Measurements from ENCODE around the gene KRTAP5-1.
"Not testable (repeated sequence)": the region's sequence is repeated elsewhere in the genome, so short reads cannot be mapped to it uniquely, and the experiment has no call there.

Gene KRTAP5-1

GRCh38 chr11:1604181-1604580 is 19.1 kb upstream of the KRTAP5-1 start:
- in situ Hi-C loops (cut with HindIII; ENCODE audit: low sequenced_read_pairs), result no loop called here

GRCh38 chr11:1603629-1604028 is 18.5 kb upstream of the KRTAP5-1 start:
- in situ Hi-C loops (cut with HindIII; ENCODE audit: low sequenced_read_pairs), result no loop called here

- in situ Hi-C loops (cut with HindIII; ENCODE audit: low sequenced_read_pairs), result not testable (repeated sequence)
Measured at GRCh38 chr11:1601663-1602062, 16.6 kb upstream of the KRTAP5-1 start.

- in situ Hi-C loops (cut with HindIII; ENCODE audit: low sequenced_read_pairs), result no loop called here
Measured at GRCh38 chr11:1600626-1601025, 15.5 kb upstream of the KRTAP5-1 start.

GRCh38 chr11:1598816-1599215 is 13.7 kb upstream of the KRTAP5-1 start:
- in situ Hi-C loops (cut with HindIII; ENCODE audit: low sequenced_read_pairs), result no loop called here

GRCh38 chr11:1598406-1598805 is 13.3 kb upstream of the KRTAP5-1 start:
- in situ Hi-C loops (cut with HindIII; ENCODE audit: low sequenced_read_pairs), result not testable (repeated sequence)

GRCh38 chr11:1597994-1598380 is 12.9 kb upstream of the KRTAP5-1 start, which contains the start of gene KRTAP5-2:
KRTAP5-2 (minus strand) TSS chr11:1598294; CDS start chr11:1598250, 44 bp downstream.
- in situ Hi-C loops (cut with HindIII; ENCODE audit: low sequenced_read_pairs), result no loop called here

GRCh38 chr11:1597331-1597993 is 12.4 kb upstream of the KRTAP5-1 start:
- in situ Hi-C loops (cut with HindIII; ENCODE audit: low sequenced_read_pairs), result no loop called here

GRCh38 chr11:1596576-1597121 is 11.6 kb upstream of the KRTAP5-1 start:
- in situ Hi-C loops (cut with HindIII; ENCODE audit: low sequenced_read_pairs), result not testable (repeated sequence)

GRCh38 chr11:1595994-1596575 is 11.0 kb upstream of the KRTAP5-1 start:
- in situ Hi-C loops (cut with HindIII; ENCODE audit: low sequenced_read_pairs), result not testable (repeated sequence)

- in situ Hi-C loops (cut with HindIII; ENCODE audit: low sequenced_read_pairs), result no loop called here
Measured at GRCh38 chr11:1592628-1593027, 7.5 kb upstream of the KRTAP5-1 start.

GRCh38 chr11:1589996-1590395 is 4.9 kb upstream of the KRTAP5-1 start:
- in situ Hi-C loops (cut with HindIII; ENCODE audit: low sequenced_read_pairs), result no loop called here

- in situ Hi-C loops (cut with HindIII; ENCODE audit: low sequenced_read_pairs), result not testable (repeated sequence)
Measured at GRCh38 chr11:1589191-1589963, 4.3 kb upstream of the KRTAP5-1 start.

GRCh38 chr11:1586699-1587098 is 1.6 kb upstream of the KRTAP5-1 start:
- in situ Hi-C loops (cut with HindIII; ENCODE audit: low sequenced_read_pairs), result no loop called here

- in situ Hi-C loops (cut with HindIII; ENCODE audit: low sequenced_read_pairs), result not testable (repeated sequence)
Measured at GRCh38 chr11:1582909-1583308, 2.2 kb downstream of the KRTAP5-1 start.

GRCh38 chr11:1581976-1582375 is 3.1 kb downstream of the KRTAP5-1 start:
- in situ Hi-C loops (cut with HindIII; ENCODE audit: low sequenced_read_pairs), result no loop called here

GRCh38 chr11:1576825-1577224 is 8.3 kb downstream of the KRTAP5-1 start:
- in situ Hi-C loops (cut with HindIII; ENCODE audit: low sequenced_read_pairs), result no loop called here

- in situ Hi-C loops (cut with HindIII; ENCODE audit: low sequenced_read_pairs), result not testable (repeated sequence)
Measured at GRCh38 chr11:1575756-1576155, 9.3 kb downstream of the KRTAP5-1 start.

- in situ Hi-C loops (cut with HindIII; ENCODE audit: low sequenced_read_pairs), result no loop called here
Measured at GRCh38 chr11:1574933-1575242, 10.2 kb downstream of the KRTAP5-1 start.

- in situ Hi-C loops (cut with HindIII; ENCODE audit: low sequenced_read_pairs), result no loop called here
Measured at GRCh38 chr11:1574238-1574932, 10.7 kb downstream of the KRTAP5-1 start.

- in situ Hi-C loops (cut with HindIII; ENCODE audit: low sequenced_read_pairs), result no loop called here
Measured at GRCh38 chr11:1573903-1574237, 11.2 kb downstream of the KRTAP5-1 start.

Data from DLD1 (cell line).